ENCODE data around the gene EXOC3L2. TPM values are rescaled to one million over a fixed set of nuclear protein-coding genes. Genes with fewer than 3 reads are reported as not detected.

Gene EXOC3L2
- total RNA-seq, 1 experiment from 2014 or later, result 0.61 TPM

- no peak overlapping the region for H2BK12ac ChIP-seq (ENCODE audit: insufficient read length, low read depth, low read length)
- H3K14ac ChIP-seq (ENCODE audit: insufficient read depth, low read length), result no peak overlapping the region
- H2BK20ac ChIP-seq (ENCODE audit: low read depth, low read length, poor library complexity, severe bottlenecking), result no peak overlapping the region
- no peaks in the 10 kb centered on the region for H3K9me3 Mint-ChIP-seq
- H3K4me3 Mint-ChIP-seq, result no peak overlapping the region
- H2BK5ac ChIP-seq (ENCODE audit: insufficient read length, low read length), result no peak overlapping the region
- DNase-seq, result no peak
- H3K4me1 Mint-ChIP-seq, result peaks cover 0 to 21% of the 10 kb centered on the region in 2 experiments; a peak in 2 of 4 replicates
- no peaks in the 10 kb centered on the region for H3K23me2 ChIP-seq (ENCODE audit: insufficient read length, low read depth, low read length, poor library complexity, severe bottlenecking)
- H3K23ac ChIP-seq (ENCODE audit: insufficient read length, low read depth, low read length), result no peak overlapping the region
- no peak overlapping the region for H3K4ac ChIP-seq (ENCODE audit: low read depth, low read length)
- H3K27ac ChIP-seq (ENCODE audit: insufficient read length, low read depth, low read length), result no peak overlapping the region
- no peak overlapping the region for H2BK120ac ChIP-seq (ENCODE audit: low read depth, low read length, poor library complexity, severe bottlenecking)
- H3K9me3 ChIP-seq (ENCODE audit: control insufficient read depth, low read depth, low read length), result no peaks in the 10 kb centered on the region
- TF ChIP-seq CTCF (conservative IDR thresholded peaks at IDR 0.05), result no peak
- H4K20me1 ChIP-seq (ENCODE audit: control insufficient read depth, insufficient read depth, insufficient read length), result no peaks in the 10 kb centered on the region
- no peak overlapping the region for H3K27ac Mint-ChIP-seq
- H3K79me2 ChIP-seq (ENCODE audit: insufficient read depth, low read length), result no peaks in the 10 kb centered on the region
- WGBS (ENCODE audit: extremely low coverage, insufficient read length, low lambda C conversion rate), result no CpG with 5 or more reads among the region's 25 CpGs
- no peak overlapping the region for H2AFZ ChIP-seq (ENCODE audit: low read length)
- H3K27me3 Mint-ChIP-seq (ENCODE audit: low read depth), result peaks cover 78% of the 10 kb centered on the region
- no peak overlapping the region for H3K56ac ChIP-seq (ENCODE audit: insufficient read length, low read depth, low read length)
- no peak overlapping the region for H2BK15ac ChIP-seq (ENCODE audit: low read depth, low read length)
- H3K18ac ChIP-seq (ENCODE audit: insufficient read length, low read depth, low read length), result no peak overlapping the region
- H2AK5ac ChIP-seq (ENCODE audit: insufficient read length, low read length), result no peak overlapping the region
- H4K91ac ChIP-seq (ENCODE audit: insufficient read length, low read depth, low read length), result no peak overlapping the region
- H3K36me3 Mint-ChIP-seq (ENCODE audit: insufficient read depth in 1 of 3, low read depth in 3 of 3), result no peaks in the 10 kb centered on the region; a peak in 1 of 7 replicates
- peaks cover 12% of the 10 kb centered on the region for H3K27me3 ChIP-seq (ENCODE audit: insufficient read depth, low read length)
- H3K4me2 ChIP-seq (ENCODE audit: insufficient read depth, insufficient read length, low read length), result no peak overlapping the region
- no peak overlapping the region for H4K5ac ChIP-seq (ENCODE audit: insufficient read length, low read depth, low read length)
- no peak overlapping the region for H4K8ac ChIP-seq (replicated peaks; ENCODE audit: insufficient read length, low read depth, low read length)
- no peaks in the 10 kb centered on the region for H3K79me1 ChIP-seq (ENCODE audit: insufficient read depth, low read depth, low read length, poor library complexity, severe bottlenecking)
- H3K9ac ChIP-seq (ENCODE audit: extremely low read depth, insufficient read length, low read length), result no peak overlapping the region
- H3T11ph ChIP-seq (ENCODE audit: low read length), result no peak overlapping the region
- no peaks in the 10 kb centered on the region; the same call in 1 of the 2 replicates for H3K4me1 ChIP-seq (ENCODE audit: insufficient read depth, low read length)
Observed at GRCh38 chr19:45238556-45238955, 6.7 kb downstream of the EXOC3L2 start.

Data from H9 (cell line).